B cell (primary cell): ENCODE data around the gene ZNF18. TPM values are rescaled to one million over a fixed set of nuclear protein-coding genes. Genes with fewer than 3 reads are reported as not detected.
"Not testable (repeated sequence)": the region's sequence is repeated elsewhere in the genome, so short reads cannot be mapped to it uniquely, and the experiment has no call there.

ENCODE experiments used
- ATAC-seq: fragments of 200-7000 bp; cut with Tn5 transposase; one replicate; pipeline ENCODE4 v1.10.0; 2021; ENCODE audit warnings: low read depth, mild to moderate bottlenecking, moderate number of reproducible peaks, moderate library complexity
- CTCF ChIA-PET: fragments of 350-600 bp; sonication (Branson Sonifier 250); formaldehyde crosslinking; loops from one replicate; lab custom pipeline; 2021; ENCODE audit warnings: antibody characterized with exemption, inconsistent platforms; lab: Charles Lee
- POLR2A ChIA-PET: fragments of 350-600 bp; sonication (Branson Sonifier 250); formaldehyde crosslinking; loops from one replicate; lab custom pipeline; 2021; ENCODE audit warnings: antibody characterized with exemption; lab: Charles Lee
- DNase-seq: peaks from one replicate; pipeline ENCODE4 v3.0.0; 2013
- H2AFZ ChIP-seq: 2 replicates; pipeline ENCODE4 v1.6.1; 2012; ENCODE audit warnings: mild to moderate bottlenecking, low read depth, low read length; ENCODE audit not compliant: insufficient read depth, poor library complexity, severe bottlenecking
- H3K27ac ChIP-seq, 2 donors: 1 replicate in 1 of 2; 2 replicates in 1 of 2; pipeline ENCODE4 v1.5.1; 2012 to 2013; ENCODE audit warnings: low read length in 2 of 2, mild to moderate bottlenecking in 2 of 2, moderate library complexity in 1 of 2
- H3K27me3 ChIP-seq, 4 experiments: fragments of 200-600 bp in 1 of 4; sonication (generic) in 1 of 4; replicated peaks in 1 of 4; 1 replicate in 2 of 4; 2 replicates in 2 of 4; pipeline versions ENCODE4 v1.6.1 to v1.7.0; 2013 to 2016; ENCODE audit warnings: low read length in 3 of 4, mild to moderate bottlenecking in 2 of 4, mixed read lengths in 1 of 4, moderate library complexity in 1 of 4; ENCODE audit not compliant: insufficient read depth in 4 of 4, control insufficient read depth in 3 of 4; ENCODE audit errors: control extremely low read depth in 1 of 4
- H3K36me3 ChIP-seq, 2 experiments: replicated peaks in 1 of 2; 1 replicate in 1 of 2; 2 replicates in 1 of 2; pipeline versions ENCODE4 v1.6.1 to v1.7.1; 2013; ENCODE audit warnings: low read length in 1 of 2; ENCODE audit not compliant: insufficient read depth in 2 of 2, control insufficient read depth in 1 of 2; ENCODE audit errors: control extremely low read depth in 1 of 2, extremely low read depth in 1 of 2
- H3K4me1 ChIP-seq, 2 donors: fragments of 200-600 bp in 1 of 2; sonication (generic) in 1 of 2; 1 replicate in 1 of 2; 2 replicates in 1 of 2; pipeline versions ENCODE4 v1.5.1 to v1.6.1; 2013 to 2017; ENCODE audit warnings: low read length in 2 of 2; ENCODE audit not compliant: control insufficient read depth in 2 of 2, insufficient read depth in 2 of 2
- H3K4me2 ChIP-seq: replicated peaks from 2 replicates; pipeline ENCODE3; 2012; ENCODE audit warnings: mild to moderate bottlenecking, low read depth, low read length; ENCODE audit not compliant: poor library complexity, severe bottlenecking
- H3K4me3 ChIP-seq, 5 experiments: fragments of 200-600 bp in 1 of 5; sonication (generic) in 1 of 5; 1 replicate in 3 of 5; 2 replicates in 2 of 5; pipeline versions ENCODE4 v1.5.1 to v1.7.0; 2011 to 2016; ENCODE audit warnings: low read length in 4 of 5, mild to moderate bottlenecking in 4 of 5, low read depth in 2 of 5, control low read depth in 1 of 5, moderate library complexity in 1 of 5; ENCODE audit not compliant: insufficient read depth in 1 of 5; ENCODE audit errors: control extremely low read depth in 1 of 5, extremely low read depth in 1 of 5
- H3K79me2 ChIP-seq: fragments of 200-600 bp; sonication (generic); one replicate; pipeline ENCODE4 v1.6.0; 2016; ENCODE audit warnings: low read length; ENCODE audit not compliant: control insufficient read depth, insufficient read depth
- H3K9ac ChIP-seq: fragments of 200-600 bp; sonication (generic); 2 replicates; pipeline ENCODE4 v1.6.1; 2017; ENCODE audit warnings: mild to moderate bottlenecking, low read length, moderate library complexity
- H3K9me3 ChIP-seq, 3 donors: one replicate each; pipeline versions ENCODE4 v1.6.1 to v1.7.1; 2013; ENCODE audit warnings: low read length in 2 of 3; ENCODE audit not compliant: control insufficient read depth in 2 of 3, insufficient read depth in 1 of 3; ENCODE audit errors: control extremely low read depth in 1 of 3
- H4K20me1 ChIP-seq: 2 replicates; pipeline ENCODE4 v1.6.0; 2012; ENCODE audit warnings: mild to moderate bottlenecking, low read length; ENCODE audit not compliant: insufficient read depth, control insufficient read depth, poor library complexity, severe bottlenecking
- H3K27ac Mint-ChIP-seq: one replicate; pipeline ENCODE4 v1.8.0; 2021; ENCODE audit warnings: mixed read lengths
- H3K27me3 Mint-ChIP-seq: one replicate; pipeline ENCODE4 v1.8.0; 2021; ENCODE audit warnings: mixed read lengths
- H3K4me1 Mint-ChIP-seq: one replicate; pipeline ENCODE4 v1.8.0; 2021; ENCODE audit warnings: mixed read lengths
- H3K4me3 Mint-ChIP-seq: one replicate; pipeline ENCODE4 v1.8.0; 2021; ENCODE audit warnings: mixed read lengths
- H3K9me3 Mint-ChIP-seq: one replicate; pipeline ENCODE4 v1.8.0; 2022; ENCODE audit warnings: mixed read lengths; ENCODE audit not compliant: insufficient read depth
- CTCF ChIP-seq: fragments of 200-600 bp; IDR thresholded peaks from one replicate; pipeline ENCODE4 v1.8.0; 2022; ENCODE audit warnings: antibody characterized with exemption, mild to moderate bottlenecking
- EZH2 ChIP-seq: IDR thresholded peaks from 2 replicates; pipeline ENCODE4 v1.6.1; 2012; ENCODE audit warnings: borderline replicate concordance, low read depth, mild to moderate bottlenecking, moderate library complexity, low read length; ENCODE audit not compliant: insufficient read depth, poor library complexity, severe bottlenecking
- WGBS: methylation state at CpG from one replicate; pipeline ENCODE4 v1.1.5; 2013; ENCODE audit warnings: missing lambda C conversion rate; ENCODE audit not compliant: insufficient coverage; 5-methylcytosine and 5-hydroxymethylcytosine counted together
- intact Hi-C: fragments of 100-400 bp; cut with micrococcal nuclease; formaldehyde crosslinking; loops from one replicate; pipeline ENCODE4 v1.10.0; 2022
- polyA plus RNA-seq: library from polyadenylated mRNA; depleted of rRNA; stranded (reverse); fragments of >200 nt; gene quantifications from 2 replicates; pipeline ENCODE4 v1.2.3, GENCODE V29; 2012
- total RNA-seq, 2 donors: library from RNA; stranded (reverse); fragments of 120-200 nt in 1 of 2; gene quantifications; 1 replicate in 1 of 2; 2 replicates in 1 of 2; pipeline versions ENCODE4 v1.2.3 to v1.2.4, GENCODE V29; 2013 to 2022

ZNF18 gene
- total and polyA plus RNA-seq, 2 donors (not counting 1 experiment from before 2014, with no cell fraction given): 8.9 to 10.5 TPM

- intact Hi-C loops: no loop called here
- H3K27ac Mint-ChIP-seq: no peak overlapping the region
- TF ChIP-seq CTCF (no peak), EZH2 (no peak)
- no peak overlapping the region for H3K27ac ChIP-seq
- no peaks in the 10 kb centered on the region for H3K36me3 ChIP-seq
- ATAC-seq (no peak), DNase-seq (no peak)
- no peaks in the 10 kb centered on the region for H3K4me1 Mint-ChIP-seq
- H3K79me2 ChIP-seq: no peaks in the 10 kb centered on the region
- H3K9ac ChIP-seq: no peak overlapping the region
- H4K20me1 ChIP-seq: no peaks in the 10 kb centered on the region
- no peak overlapping the region for H3K4me2 ChIP-seq
- no peak overlapping the region for H3K4me3 ChIP-seq
- H3K9me3 ChIP-seq: no peaks in the 10 kb centered on the region
- H2AFZ ChIP-seq: no peak overlapping the region
- H3K4me3 Mint-ChIP-seq: no peak overlapping the region
- POLR2A ChIA-PET: no interaction called here
- CTCF ChIA-PET: no interaction called here
- peaks cover 4% of the 10 kb centered on the region for H3K27me3 Mint-ChIP-seq
- H3K4me1 ChIP-seq: no peaks in the 10 kb centered on the region
- WGBS: 100% methylated on average over 3 of the region's 7 CpGs
- no peaks in the 10 kb centered on the region for H3K27me3 ChIP-seq
- no peaks in the 10 kb centered on the region for H3K9me3 Mint-ChIP-seq
These were observed 53.4 kb downstream of the ZNF18 start for GRCh38 chr17:11943759-11944347.

- H3K79me2 ChIP-seq, H2AFZ ChIP-seq, POLR2A ChIA-PET, H3K4me1 ChIP-seq, H3K27me3 Mint-ChIP-seq, H3K9me3 ChIP-seq, ATAC-seq, H3K36me3 ChIP-seq, H3K27ac Mint-ChIP-seq, H3K4me2 ChIP-seq, H3K27me3 ChIP-seq, H3K9ac ChIP-seq, CTCF ChIA-PET, H4K20me1 ChIP-seq, H3K4me3 Mint-ChIP-seq, DNase-seq, intact Hi-C loops, H3K4me1 Mint-ChIP-seq, H3K9me3 Mint-ChIP-seq, H3K4me3 ChIP-seq, H3K27ac ChIP-seq: not testable (repeated sequence)
- 96% methylated on average over 9 of the region's 11 CpGs for WGBS
These were observed 54.2 kb downstream of the ZNF18 start for GRCh38 chr17:11943086-11943485.
